GM12892 (cell line): ENCODE measurements around the gene ANKRD17.

Experiments
- POLR2A ChIP-seq: IDR thresholded peaks from 2 replicates; pipeline ENCODE4 v1.6.1; 2011; ENCODE audit warnings: low read depth, low read length, control low read depth
- TAF1 ChIP-seq: IDR thresholded peaks from 2 replicates; pipeline ENCODE4 v1.6.1; 2011; ENCODE audit warnings: low read depth, mild to moderate bottlenecking, control low read depth, low read length, borderline replicate concordance

DNA sequence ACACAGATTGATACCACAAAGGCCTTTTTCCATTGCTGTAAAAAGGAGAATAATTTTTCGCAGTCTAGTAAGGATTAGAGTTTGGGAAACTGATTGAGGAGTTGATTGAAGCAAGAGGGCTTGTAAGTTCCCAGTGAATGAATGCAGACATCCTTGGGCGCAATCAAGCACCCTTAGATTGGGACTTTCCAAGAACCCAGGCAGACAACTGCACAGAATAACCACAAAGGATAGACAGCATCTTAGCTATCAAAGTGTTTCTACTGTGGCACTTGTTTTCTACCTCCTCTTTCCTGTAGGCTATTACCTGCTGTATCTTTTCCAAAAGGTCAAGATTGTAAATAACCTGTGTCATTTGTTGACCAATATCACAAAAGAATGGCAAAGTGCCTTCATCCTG, 191.7 kb downstream of the ANKRD17 start:
- TF ChIP-seq POLR2A, result no peak
- TF ChIP-seq TAF1, result no peak
